GM12878 (cell line): Measurements from ENCODE around the gene DDX56.

Experiments
- KAT2A ChIP-seq: conservative IDR thresholded peaks from 2 replicates; pipeline ENCODE4 v1.6.1; 2011; ENCODE audit warnings: low read depth, low read length; ENCODE audit not compliant: control insufficient read depth
- POLR2A ChIP-seq: IDR thresholded peaks from 2 replicates; pipeline ENCODE4 v1.6.1; 2011; ENCODE audit warnings: low read depth, mild to moderate bottlenecking, low read length
- RELA ChIP-seq: fragments of 450-650 bp; IDR thresholded peaks from 2 replicates; pipeline ENCODE4 v1.8.0; 2014; ENCODE audit warnings: borderline replicate concordance; ENCODE audit not compliant: partially characterized antibody
- ZNF384 ChIP-seq: IDR thresholded peaks from 2 replicates; pipeline ENCODE4 v1.6.1; 2012; ENCODE audit warnings: low read depth, mild to moderate bottlenecking, low read length, improper control_type of control experiment, borderline replicate concordance
- TF ChIP-seq, protein P1 (sequence below): IDR thresholded peaks from 2 replicates; pipeline ENCODE4 v1.6.1; 2011; ENCODE audit warnings: low read depth, mild to moderate bottlenecking, low read length, moderate library complexity, borderline replicate concordance; ENCODE audit errors: extremely low read depth
- TF ChIP-seq, protein P2 (sequence below): fragments of 450-650 bp; IDR thresholded peaks from 2 replicates; pipeline ENCODE4 v1.6.1; 2018; ENCODE audit warnings: mild to moderate bottlenecking, low read depth, moderate library complexity; ENCODE audit not compliant: partially characterized antibody

DNA sequence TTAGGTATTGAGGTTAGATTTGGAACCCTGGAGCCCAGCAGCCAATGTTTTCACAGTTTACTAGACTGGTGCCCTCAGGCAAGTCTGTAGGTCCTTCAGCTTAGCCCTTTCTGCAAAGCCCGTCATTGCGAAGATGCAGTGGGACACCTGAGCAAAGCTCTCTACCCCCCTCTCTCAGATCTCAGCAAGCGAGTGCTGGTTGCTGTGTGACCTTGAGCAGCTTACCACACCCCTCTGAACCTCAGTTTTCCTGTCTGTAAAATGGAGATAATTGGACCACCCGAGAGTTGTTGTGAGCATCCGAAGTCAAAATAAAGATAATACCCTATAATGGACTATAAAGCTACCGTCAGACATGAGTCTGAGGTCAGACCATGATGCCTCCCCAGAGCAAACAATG is 36.3 kb downstream of the DDX56 start:
- TF ChIP-seq POLR2A (no peak), KAT2A (no peak), ZNF384 (no peak), RELA (no peak)
- TF ChIP-seq, protein P1, sequence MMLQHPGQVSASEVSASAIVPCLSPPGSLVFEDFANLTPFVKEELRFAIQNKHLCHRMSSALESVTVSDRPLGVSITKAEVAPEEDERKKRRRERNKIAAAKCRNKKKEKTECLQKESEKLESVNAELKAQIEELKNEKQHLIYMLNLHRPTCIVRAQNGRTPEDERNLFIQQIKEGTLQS = no peak
- TF ChIP-seq, protein P2, sequence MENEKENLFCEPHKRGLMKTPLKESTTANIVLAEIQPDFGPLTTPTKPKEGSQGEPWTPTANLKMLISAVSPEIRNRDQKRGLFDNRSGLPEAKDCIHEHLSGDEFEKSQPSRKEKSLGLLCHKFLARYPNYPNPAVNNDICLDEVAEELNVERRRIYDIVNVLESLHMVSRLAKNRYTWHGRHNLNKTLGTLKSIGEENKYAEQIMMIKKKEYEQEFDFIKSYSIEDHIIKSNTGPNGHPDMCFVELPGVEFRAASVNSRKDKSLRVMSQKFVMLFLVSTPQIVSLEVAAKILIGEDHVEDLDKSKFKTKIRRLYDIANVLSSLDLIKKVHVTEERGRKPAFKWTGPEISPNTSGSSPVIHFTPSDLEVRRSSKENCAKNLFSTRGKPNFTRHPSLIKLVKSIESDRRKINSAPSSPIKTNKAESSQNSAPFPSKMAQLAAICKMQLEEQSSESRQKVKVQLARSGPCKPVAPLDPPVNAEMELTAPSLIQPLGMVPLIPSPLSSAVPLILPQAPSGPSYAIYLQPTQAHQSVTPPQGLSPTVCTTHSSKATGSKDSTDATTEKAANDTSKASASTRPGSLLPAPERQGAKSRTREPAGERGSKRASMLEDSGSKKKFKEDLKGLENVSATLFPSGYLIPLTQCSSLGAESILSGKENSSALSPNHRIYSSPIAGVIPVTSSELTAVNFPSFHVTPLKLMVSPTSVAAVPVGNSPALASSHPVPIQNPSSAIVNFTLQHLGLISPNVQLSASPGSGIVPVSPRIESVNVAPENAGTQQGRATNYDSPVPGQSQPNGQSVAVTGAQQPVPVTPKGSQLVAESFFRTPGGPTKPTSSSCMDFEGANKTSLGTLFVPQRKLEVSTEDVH = no peak
